Tibial nerve (tissue), 4 donors: Measurements from ENCODE around the gene OVAAL. TPM values are rescaled to one million over a fixed set of nuclear protein-coding genes. Genes with fewer than 3 reads are reported as not detected.
A peak's percentile ranks its signal among the peaks of the same experiment; 100 is the strongest.

Experiments
- DNase-seq, 2 donors: peaks; one replicate each; pipeline ENCODE4 v3.0.0-alpha.2; 2019; ENCODE audit warnings: low spot score in 2 of 2
- H3K27ac ChIP-seq, 4 donors: fragments of 200-600 bp; sonication (generic) in 3 of 4; one replicate each; pipeline ENCODE4 v1.5.1; 2017 to 2019; ENCODE audit warnings: mild to moderate bottlenecking in 1 of 4
- H3K27me3 ChIP-seq, 2 donors: fragments of 200-600 bp; sonication (generic) in 1 of 2; one replicate each; pipeline versions ENCODE4 v1.5.1 to v1.6.0; 2017 to 2019
- H3K36me3 ChIP-seq, 3 donors: fragments of 200-600 bp; sonication (generic); one replicate each; pipeline ENCODE4 v1.5.1; 2018 to 2019
- H3K4me1 ChIP-seq, 4 donors: fragments of 200-600 bp; sonication (generic) in 3 of 4; one replicate each; pipeline ENCODE4 v1.5.1; 2017 to 2019
- H3K4me3 ChIP-seq, 4 donors: fragments of 200-600 bp; sonication (generic) in 3 of 4; one replicate each; pipeline ENCODE4 v1.5.1; 2017 to 2019; ENCODE audit warnings: mild to moderate bottlenecking in 1 of 4, moderate library complexity in 1 of 4
- H3K9me3 ChIP-seq, 4 donors: fragments of 200-600 bp; sonication (generic) in 3 of 4; one replicate each; pipeline ENCODE4 v1.5.1; 2017 to 2019
- EP300 ChIP-seq, 2 donors: sonication (generic); formaldehyde crosslinking; IDR thresholded peaks; one replicate each; pipeline ENCODE4 v1.6.1; 2017; ENCODE audit warnings: antibody characterized with exemption in 2 of 2, mild to moderate bottlenecking in 1 of 2
- POLR2A ChIP-seq, 2 donors: fragments of 450-650 bp; IDR thresholded peaks; one replicate each; pipeline ENCODE4 v1.6.1; 2017; ENCODE audit warnings: antibody characterized with exemption in 2 of 2, mild to moderate bottlenecking in 2 of 2, moderate library complexity in 2 of 2
- WGBS, 2 donors: methylation state at CpG; one replicate each; pipeline ENCODE4 v1.1.5; 2018; 5-methylcytosine and 5-hydroxymethylcytosine counted together
- total RNA-seq, 4 donors: library from RNA; depleted of rRNA; stranded (reverse); fragments of >200 nt; gene quantifications; one replicate each; pipeline ENCODE4 v1.1.0, GENCODE V29; 2016
- TF ChIP-seq, protein P1 (sequence below), 5 experiments: fragments of 200-600 bp in 3 of 5; fragments of 450-650 bp in 2 of 5; sonication (generic) in 3 of 5; IDR thresholded peaks; one replicate each; pipeline ENCODE4 v1.5.1; 2016 to 2019; ENCODE audit warnings: antibody characterized with exemption in 5 of 5, mild to moderate bottlenecking in 3 of 5, moderate library complexity in 2 of 5

OVAAL gene
- total RNA-seq, 4 donors from 2014 or later, result not detected

DNA sequence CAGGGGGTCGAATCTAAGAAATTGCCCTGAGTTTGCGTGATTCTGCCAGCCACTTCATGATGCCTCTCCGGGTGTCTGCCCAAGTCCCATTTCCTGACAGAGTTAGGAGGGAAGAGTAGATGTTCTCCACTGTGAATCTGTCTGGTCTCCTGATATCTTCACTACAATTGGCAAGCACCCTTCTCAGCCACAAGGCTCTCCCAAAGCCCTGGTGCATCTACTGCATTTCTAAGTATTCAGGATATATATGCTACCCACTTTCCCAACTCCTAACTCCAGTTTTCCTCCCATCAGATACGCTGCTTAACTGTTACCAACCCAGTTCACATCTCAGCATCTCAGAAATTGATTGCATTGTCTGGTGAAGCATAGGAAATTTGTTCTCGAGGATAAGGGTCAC is 25.9 kb upstream of the OVAAL start:
- no peaks in the 10 kb centered on the region for H3K9me3 ChIP-seq
- H3K4me3 ChIP-seq, result no peak overlapping the region
- 85 to 88% methylated on average over 5 of the region's 5 CpGs for WGBS, 2 donors
- TF ChIP-seq, protein P1, sequence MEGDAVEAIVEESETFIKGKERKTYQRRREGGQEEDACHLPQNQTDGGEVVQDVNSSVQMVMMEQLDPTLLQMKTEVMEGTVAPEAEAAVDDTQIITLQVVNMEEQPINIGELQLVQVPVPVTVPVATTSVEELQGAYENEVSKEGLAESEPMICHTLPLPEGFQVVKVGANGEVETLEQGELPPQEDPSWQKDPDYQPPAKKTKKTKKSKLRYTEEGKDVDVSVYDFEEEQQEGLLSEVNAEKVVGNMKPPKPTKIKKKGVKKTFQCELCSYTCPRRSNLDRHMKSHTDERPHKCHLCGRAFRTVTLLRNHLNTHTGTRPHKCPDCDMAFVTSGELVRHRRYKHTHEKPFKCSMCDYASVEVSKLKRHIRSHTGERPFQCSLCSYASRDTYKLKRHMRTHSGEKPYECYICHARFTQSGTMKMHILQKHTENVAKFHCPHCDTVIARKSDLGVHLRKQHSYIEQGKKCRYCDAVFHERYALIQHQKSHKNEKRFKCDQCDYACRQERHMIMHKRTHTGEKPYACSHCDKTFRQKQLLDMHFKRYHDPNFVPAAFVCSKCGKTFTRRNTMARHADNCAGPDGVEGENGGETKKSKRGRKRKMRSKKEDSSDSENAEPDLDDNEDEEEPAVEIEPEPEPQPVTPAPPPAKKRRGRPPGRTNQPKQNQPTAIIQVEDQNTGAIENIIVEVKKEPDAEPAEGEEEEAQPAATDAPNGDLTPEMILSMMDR (IDR thresholded peaks at IDR 0.05), result no peak
- TF ChIP-seq POLR2A (IDR thresholded peaks at IDR 0.05) (no peak), EP300 (IDR thresholded peaks at IDR 0.05) (no peak)
- DNase-seq, result no peak
- H3K36me3 ChIP-seq, result no peaks in the 10 kb centered on the region
- H3K27ac ChIP-seq, result no peak overlapping the region
- H3K27me3 ChIP-seq, result no peaks in the 10 kb centered on the region
- H3K4me1 ChIP-seq, result peaks cover 0 to 7% (median 0%) of the 10 kb centered on the region in 4 donors

DNA sequence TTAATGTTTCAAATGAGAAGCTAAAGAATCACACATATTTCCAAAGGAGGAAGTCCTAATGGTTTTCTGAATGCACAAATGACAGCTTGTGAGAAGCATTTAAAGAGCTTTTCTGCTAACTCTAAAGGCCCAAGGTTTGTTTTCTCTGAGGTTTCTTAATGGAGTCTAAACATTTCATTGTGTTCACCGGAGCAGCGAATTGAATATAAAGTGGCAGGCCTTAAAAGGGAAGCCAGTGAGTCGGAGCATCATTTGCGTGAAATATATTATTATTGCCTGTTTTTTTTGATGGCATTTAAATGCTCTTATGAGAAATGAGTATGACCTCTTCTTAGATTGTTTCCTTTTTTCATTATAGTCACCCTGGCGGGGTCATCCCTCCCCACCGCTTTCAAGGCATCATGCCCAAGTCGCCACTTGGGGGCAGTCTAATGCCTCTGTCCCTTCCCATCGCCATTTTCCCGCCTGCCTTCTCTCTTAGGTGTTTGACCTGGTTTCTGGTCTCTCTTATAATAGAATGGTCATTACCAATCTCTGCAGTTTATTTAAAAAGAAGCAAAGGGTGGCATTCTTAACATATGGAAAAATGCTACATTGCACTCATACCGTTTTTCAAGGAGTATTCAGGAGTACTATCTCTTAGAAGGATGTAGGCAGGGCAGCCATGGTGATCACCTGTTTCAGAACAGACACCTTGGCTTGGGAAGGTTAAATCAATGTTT is 25.3 kb upstream of the OVAAL start:
- Histone ChIP-seq H3K27ac (no peak overlapping the region), H3K9me3 (no peaks in the 10 kb centered on the region), H3K4me1 (peaks cover 0 to 7% (median 0%) of the 10 kb centered on the region in 4 donors), H3K27me3 (no peaks in the 10 kb centered on the region), H3K36me3 (no peaks in the 10 kb centered on the region), H3K4me3 (no peak overlapping the region)
- DNase-seq, result peak; percentile 21 to 74
- TF ChIP-seq, protein P1 (IDR thresholded peaks at IDR 0.05), result peak; percentile 61 to 77 (median 64)
- TF ChIP-seq POLR2A (IDR thresholded peaks at IDR 0.05) (no peak), EP300 (IDR thresholded peaks at IDR 0.05) (no peak)
- WGBS, 2 donors, result 34 to 37% methylated on average over 10 of the region's 10 CpGs

DNA sequence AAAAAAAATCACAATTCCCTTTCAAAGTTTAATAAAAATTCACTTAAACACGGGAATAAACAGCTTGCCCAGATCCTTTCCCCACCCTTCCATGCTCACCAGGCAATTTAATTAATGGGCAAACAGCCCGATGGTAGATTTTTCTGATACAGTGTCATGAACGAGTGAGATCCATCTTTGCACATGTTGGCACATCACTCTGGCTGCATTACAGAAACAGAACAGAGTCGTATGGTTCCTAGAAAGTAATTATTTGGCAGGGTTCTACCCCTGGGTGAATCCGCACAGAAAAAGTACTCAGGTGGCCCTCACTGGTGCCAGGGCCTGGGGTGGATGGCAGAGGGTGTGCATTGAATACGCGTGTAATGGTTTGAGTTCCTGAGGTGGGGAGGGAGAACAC is 24.6 kb upstream of the OVAAL start:
- TF ChIP-seq POLR2A (IDR thresholded peaks at IDR 0.05), result no peak
- TF ChIP-seq EP300 (IDR thresholded peaks at IDR 0.05), result no peak
- TF ChIP-seq, protein P1 (IDR thresholded peaks at IDR 0.05), result no peak
- no peak overlapping the region for H3K27ac ChIP-seq
- 74 to 78% methylated on average over 7 of the region's 7 CpGs for WGBS, 2 donors
- H3K4me3 ChIP-seq, result no peak overlapping the region
- H3K36me3 ChIP-seq, result no peaks in the 10 kb centered on the region
- H3K4me1 ChIP-seq, result peaks cover 0 to 7% (median 0%) of the 10 kb centered on the region in 4 donors
- H3K9me3 ChIP-seq, result no peaks in the 10 kb centered on the region
- H3K27me3 ChIP-seq, result no peaks in the 10 kb centered on the region
- no peak for DNase-seq

DNA sequence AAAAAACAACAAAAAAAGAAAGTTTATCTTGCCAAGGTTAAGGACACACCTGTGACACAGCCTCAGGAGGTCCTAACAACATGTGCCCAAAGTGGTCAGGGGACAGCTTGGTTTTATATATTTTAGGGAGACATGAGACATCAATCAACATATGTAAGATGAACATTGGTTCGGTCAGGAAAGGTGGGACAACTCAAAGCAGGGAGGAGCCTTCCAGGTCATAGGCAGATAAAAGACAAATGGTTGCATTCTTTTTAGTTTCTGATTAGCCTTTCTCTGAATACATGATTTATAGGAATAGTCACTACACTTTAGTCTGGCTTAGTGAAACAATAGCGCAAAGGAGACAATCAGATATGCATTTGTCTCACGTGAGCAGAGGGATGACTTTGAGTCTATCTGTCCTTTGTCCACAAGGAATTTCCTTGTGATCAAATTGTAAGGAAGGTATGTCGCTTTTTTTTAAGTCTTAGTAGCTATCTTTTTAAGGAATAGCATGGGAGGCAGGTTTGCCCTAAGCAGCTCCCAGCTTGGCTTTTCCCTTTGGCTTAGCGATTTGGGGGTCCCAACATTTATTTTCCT is 23.3 kb upstream of the OVAAL start:
- no peak for DNase-seq

More for the DNA sequence above, 23.3 kb upstream of the OVAAL start:
- no peaks in the 10 kb centered on the region for H3K36me3 ChIP-seq
- TF ChIP-seq, protein P1 (IDR thresholded peaks at IDR 0.05), result no peak
- TF ChIP-seq EP300 (IDR thresholded peaks at IDR 0.05) (no peak), POLR2A (IDR thresholded peaks at IDR 0.05) (no peak)
- peaks cover 0 to 3% (median 0%) of the 10 kb centered on the region in 4 donors for H3K4me1 ChIP-seq
- H3K27me3 ChIP-seq, result no peaks in the 10 kb centered on the region
- WGBS, 2 donors, result 89 to 92% methylated on average over 5 of the region's 5 CpGs
- H3K9me3 ChIP-seq, result no peaks in the 10 kb centered on the region
- H3K27ac ChIP-seq, result no peak overlapping the region
- H3K4me3 ChIP-seq, result no peak overlapping the region
